ACHN (cell line): ENCODE measurements around the gene C9orf40.

Source experiments
- DNase-seq: peaks from one replicate; pipeline ENCODE4 v3.0.0-alpha.2; 2015
- in situ Hi-C: cut with HindIII; loops from 2 replicates; pipeline ENCODE4 v1.10.0; 2017; ENCODE audit warnings: low sequenced_read_pairs, low pct_ligation_motif_present, low pct_unique_long_range_greater_than_20kb

The C9orf40 gene

GRCh38 chr9:74952201-74953151 lies at the start of gene C9orf40:
Gene C9orf40, minus strand, starts transcription at chr9:74952912. Its CDS starts 301 bp downstream, at chr9:74952611.
- DNase-seq, result peak; percentile 83
- in situ Hi-C loops, result no loop called here

GRCh38 chr9:75001719-75002421 lies 49.2 kb upstream of the C9orf40 start:
- in situ Hi-C loops, result no loop called here
- DNase-seq, result peak; percentile 74

GRCh38 chr9:75000835-75001234 lies 48.1 kb upstream of the C9orf40 start:
- in situ Hi-C loops, result no loop called here

GRCh38 chr9:74985041-74985440 lies 32.3 kb upstream of the C9orf40 start:
- no peak for DNase-seq
- in situ Hi-C loops, result no loop called here

More at GRCh38 chr9:75000835-75001234, 48.1 kb upstream of the C9orf40 start:
- no peak for DNase-seq

- in situ Hi-C loops, result no loop called here
Observed at GRCh38 chr9:74983709-74984108, 31.0 kb upstream of the C9orf40 start.

GRCh38 chr9:74979844-74980243 lies 27.1 kb upstream of the C9orf40 start:
- in situ Hi-C loops, result no loop called here
- no peak for DNase-seq

More at GRCh38 chr9:74983709-74984108, 31.0 kb upstream of the C9orf40 start:
- DNase-seq, result no peak

- no peak for DNase-seq
- in situ Hi-C loops, result no loop called here
Observed at GRCh38 chr9:74977287-74977686, 24.6 kb upstream of the C9orf40 start.

GRCh38 chr9:74975538-74975937 lies 22.8 kb upstream of the C9orf40 start:
- in situ Hi-C loops, result no loop called here
- DNase-seq, result no peak

GRCh38 chr9:74974558-74974957 lies 21.8 kb upstream of the C9orf40 start:
- in situ Hi-C loops, result no loop called here
- no peak for DNase-seq

- in situ Hi-C loops, result no loop called here
Observed at GRCh38 chr9:74973714-74974113, 21.0 kb upstream of the C9orf40 start.

GRCh38 chr9:74963056-74963455 lies 10.3 kb upstream of the C9orf40 start:
- DNase-seq, result no peak
- in situ Hi-C loops, result no loop called here

More at GRCh38 chr9:74973714-74974113, 21.0 kb upstream of the C9orf40 start:
- no peak for DNase-seq

GRCh38 chr9:74961496-74961895 lies 8.8 kb upstream of the C9orf40 start:
- DNase-seq, result no peak
- in situ Hi-C loops, result no loop called here

GRCh38 chr9:74960561-74960960 lies 7.8 kb upstream of the C9orf40 start:
- in situ Hi-C loops, result no loop called here
- DNase-seq, result no peak

- no peak for DNase-seq
- in situ Hi-C loops, result no loop called here
Observed at GRCh38 chr9:74958587-74958986, 5.9 kb upstream of the C9orf40 start.

- peak; percentile 22 for DNase-seq
- in situ Hi-C loops, result no loop called here
Observed at GRCh38 chr9:74953235-74953751, 581 bp upstream of the C9orf40 start.

- in situ Hi-C loops, result no loop called here
- peak; percentile 42 for DNase-seq
Observed at GRCh38 chr9:74951725-74952151, 974 bp downstream of the C9orf40 start.

- in situ Hi-C loops, result no loop called here
- DNase-seq, result no peak
Observed at GRCh38 chr9:74951107-74951720, 1.5 kb downstream of the C9orf40 start.

GRCh38 chr9:74949859-74950855 lies 2.6 kb downstream of the C9orf40 start:
- in situ Hi-C loops, result no loop called here
- no peak for DNase-seq
